GM12873 (cell line): ENCODE data around the gene CES1.

ENCODE experiments used
- TF ChIP-seq, protein P1 (sequence below): IDR thresholded peaks from 2 replicates; pipeline ENCODE4 v1.5.1; 2012; ENCODE audit warnings: low read depth, mild to moderate bottlenecking, moderate library complexity, low read length, control low read depth; ENCODE audit not compliant: insufficient read depth; ENCODE audit errors: missing control alignments

Gene CES1

GRCh38 chr16:55778757-55779156 lies 54.1 kb downstream of the CES1 start:
- TF ChIP-seq, protein P1, sequence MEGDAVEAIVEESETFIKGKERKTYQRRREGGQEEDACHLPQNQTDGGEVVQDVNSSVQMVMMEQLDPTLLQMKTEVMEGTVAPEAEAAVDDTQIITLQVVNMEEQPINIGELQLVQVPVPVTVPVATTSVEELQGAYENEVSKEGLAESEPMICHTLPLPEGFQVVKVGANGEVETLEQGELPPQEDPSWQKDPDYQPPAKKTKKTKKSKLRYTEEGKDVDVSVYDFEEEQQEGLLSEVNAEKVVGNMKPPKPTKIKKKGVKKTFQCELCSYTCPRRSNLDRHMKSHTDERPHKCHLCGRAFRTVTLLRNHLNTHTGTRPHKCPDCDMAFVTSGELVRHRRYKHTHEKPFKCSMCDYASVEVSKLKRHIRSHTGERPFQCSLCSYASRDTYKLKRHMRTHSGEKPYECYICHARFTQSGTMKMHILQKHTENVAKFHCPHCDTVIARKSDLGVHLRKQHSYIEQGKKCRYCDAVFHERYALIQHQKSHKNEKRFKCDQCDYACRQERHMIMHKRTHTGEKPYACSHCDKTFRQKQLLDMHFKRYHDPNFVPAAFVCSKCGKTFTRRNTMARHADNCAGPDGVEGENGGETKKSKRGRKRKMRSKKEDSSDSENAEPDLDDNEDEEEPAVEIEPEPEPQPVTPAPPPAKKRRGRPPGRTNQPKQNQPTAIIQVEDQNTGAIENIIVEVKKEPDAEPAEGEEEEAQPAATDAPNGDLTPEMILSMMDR = no peak

DNA sequence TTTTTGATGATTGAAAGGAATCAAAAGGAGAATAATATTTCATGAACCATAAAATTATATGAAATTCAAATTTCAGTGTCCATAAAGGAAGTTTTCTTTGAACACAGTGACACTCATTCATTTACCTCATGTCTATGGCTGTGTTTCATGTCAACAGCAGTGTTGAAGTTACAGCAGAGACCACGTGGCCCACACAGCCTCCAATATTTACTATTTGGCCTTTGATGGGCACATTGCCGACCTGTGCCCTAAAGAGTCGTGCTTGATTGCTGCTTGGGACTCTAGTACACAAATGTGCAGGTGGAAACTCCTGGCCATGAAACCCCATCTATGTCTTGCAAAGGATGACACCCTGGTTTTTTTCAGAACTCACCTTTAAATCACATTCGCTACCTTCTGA lies 57.0 kb downstream of the CES1 start:
- TF ChIP-seq, protein P1 = no peak

- TF ChIP-seq, protein P1 = no peak
Measured at GRCh38 chr16:55773859-55774549, 58.9 kb downstream of the CES1 start.

DNA sequence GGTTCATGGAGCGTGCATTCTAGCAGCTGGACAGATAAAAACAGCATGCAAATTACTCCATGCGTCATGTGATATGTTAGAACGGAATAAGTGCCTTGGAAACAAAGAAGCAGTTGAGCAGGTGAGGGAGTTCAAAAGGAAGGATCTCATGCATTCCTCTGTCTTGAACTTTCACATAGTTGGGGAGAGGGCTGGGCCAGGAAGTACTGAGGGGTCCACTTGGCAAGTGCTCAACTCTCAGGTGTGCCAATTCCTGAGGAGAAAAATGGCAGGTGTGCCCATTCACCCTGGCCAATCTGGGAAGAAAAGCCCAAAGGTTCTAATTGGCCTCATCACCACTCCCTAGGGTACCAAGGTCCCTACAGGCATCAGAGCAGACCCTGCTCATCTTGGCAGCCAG lies 67.7 kb downstream of the CES1 start:
- TF ChIP-seq, protein P1 = no peak

DNA sequence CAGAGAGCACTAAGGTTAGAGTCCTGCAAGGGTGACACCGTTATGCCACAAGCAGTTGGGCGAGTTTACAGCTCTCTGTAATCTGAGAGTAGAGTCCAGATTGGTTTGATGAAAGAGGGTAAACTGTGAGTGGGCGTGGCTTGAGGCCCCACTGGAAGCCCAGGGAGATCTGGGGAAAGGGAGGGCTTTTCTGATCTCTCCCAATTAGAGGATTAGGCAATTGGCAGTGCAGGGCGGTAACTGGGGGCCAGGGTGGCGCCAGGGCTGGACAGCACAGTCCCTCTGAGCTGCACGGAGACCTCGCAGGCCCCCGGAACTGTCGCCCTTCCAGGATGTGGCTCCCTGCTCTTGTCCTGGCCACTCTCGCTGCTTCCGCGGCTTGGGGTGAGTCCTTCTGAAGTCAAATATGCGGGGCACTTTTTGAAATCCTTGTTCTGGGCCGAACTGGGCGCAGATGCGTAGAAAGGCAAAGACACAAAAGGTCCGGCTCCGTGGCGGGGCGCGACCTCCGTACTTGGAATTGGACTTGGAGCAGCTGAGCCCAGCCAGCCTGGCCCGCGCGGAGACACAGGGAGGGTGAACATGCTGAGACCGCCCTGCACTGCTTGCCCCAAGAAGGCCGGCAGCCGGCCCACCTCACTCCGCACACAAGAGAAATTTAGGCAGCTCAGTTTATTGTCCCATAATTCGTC lies 72.4 kb downstream of the CES1 start:
- TF ChIP-seq, protein P1 = no peak

DNA sequence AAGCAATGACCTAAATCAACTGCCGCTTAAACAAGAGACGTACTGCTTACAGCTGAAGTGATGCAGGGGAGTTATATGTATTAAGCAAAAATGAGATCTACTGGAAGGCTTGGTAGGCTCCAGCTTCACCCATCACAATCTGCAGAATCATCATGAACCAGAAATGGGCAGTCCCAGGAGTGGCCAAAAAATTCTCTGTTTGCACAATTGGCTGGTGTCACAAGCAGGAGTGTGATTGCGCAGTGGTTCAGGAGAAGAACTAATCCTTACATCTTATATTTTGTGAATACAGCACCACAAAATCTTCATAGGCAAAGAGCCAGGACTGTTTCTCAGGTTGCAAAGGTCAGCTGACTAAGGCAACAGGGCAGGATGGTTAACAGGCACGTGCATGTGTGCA lies 75.9 kb downstream of the CES1 start:
- TF ChIP-seq, protein P1 = no peak

DNA sequence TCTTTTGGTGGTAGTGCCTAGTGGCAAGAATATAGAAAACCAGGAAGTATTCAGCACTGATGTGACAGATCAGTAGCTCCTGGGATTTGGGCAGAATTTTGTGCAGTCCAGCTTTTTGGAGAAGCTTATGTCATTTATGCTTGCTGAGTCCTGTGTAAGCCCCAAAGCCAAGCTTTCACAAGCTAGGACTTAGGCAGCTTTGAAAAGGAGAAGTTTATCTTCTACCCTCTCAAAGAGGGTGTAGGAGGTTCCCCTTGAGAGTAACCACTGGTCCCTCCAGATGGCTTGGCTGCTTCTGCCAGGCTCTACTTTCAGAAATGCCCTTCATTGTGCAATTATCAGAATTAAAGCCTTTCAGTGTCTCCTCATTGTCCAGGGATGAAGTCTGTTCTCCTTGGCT lies 78.8 kb downstream of the CES1 start:
- TF ChIP-seq, protein P1 = no peak
